Liver (tissue), 9 donors: Measurements from ENCODE around the gene PAN3. TPM values are rescaled to one million over a fixed set of nuclear protein-coding genes. Genes with fewer than 3 reads are reported as not detected.
"Not testable (repeated sequence)": the region's sequence is repeated elsewhere in the genome, so short reads cannot be mapped to it uniquely, and the experiment has no call there.

ENCODE experiments used
- DNase-seq: peaks from one replicate; pipeline ENCODE4 v3.0.0-alpha.2; 2017; ENCODE audit warnings: low spot score
- H3K27ac ChIP-seq, 2 donors: one replicate each; pipeline ENCODE4 v1.7.0; 2013; ENCODE audit warnings: inconsistent platforms in 2 of 2, low read length in 2 of 2, control low read depth in 1 of 2, low read depth in 1 of 2, mild to moderate bottlenecking in 1 of 2
- H3K27me3 ChIP-seq, 4 donors: one replicate each; pipeline versions ENCODE4 v1.6.1 to v1.7.0; 2013; ENCODE audit warnings: low read length in 3 of 4, inconsistent platforms in 1 of 4, mild to moderate bottlenecking in 1 of 4, moderate library complexity in 1 of 4; ENCODE audit not compliant: control insufficient read depth in 4 of 4, insufficient read depth in 4 of 4
- H3K36me3 ChIP-seq, 4 donors: one replicate each; pipeline versions ENCODE4 v1.6.1 to v1.7.0; 2013; ENCODE audit warnings: low read length in 3 of 4, mild to moderate bottlenecking in 3 of 4, low read depth in 1 of 4, moderate library complexity in 1 of 4; ENCODE audit not compliant: control insufficient read depth in 4 of 4, insufficient read depth in 3 of 4
- H3K4me1 ChIP-seq, 4 donors: one replicate each; pipeline versions ENCODE4 v1.6.1 to v1.7.0; 2013; ENCODE audit warnings: low read length in 3 of 4, mild to moderate bottlenecking in 3 of 4, moderate library complexity in 1 of 4; ENCODE audit not compliant: control insufficient read depth in 4 of 4, insufficient read depth in 4 of 4
- H3K4me3 ChIP-seq, 3 donors: one replicate each; pipeline versions ENCODE4 v1.6.1 to v1.7.0; 2013; ENCODE audit warnings: low read length in 3 of 3, control low read depth in 1 of 3, low read depth in 1 of 3, mild to moderate bottlenecking in 1 of 3
- H3K9ac ChIP-seq, 2 donors: one replicate each; pipeline ENCODE4 v1.7.0; 2013; ENCODE audit warnings: low read length in 2 of 2, mild to moderate bottlenecking in 2 of 2, moderate library complexity in 2 of 2, control low read depth in 1 of 2, low read depth in 1 of 2
- H3K9me3 ChIP-seq, 4 donors: one replicate each; pipeline versions ENCODE4 v1.6.1 to v1.7.0; 2013; ENCODE audit warnings: low read length in 3 of 4; ENCODE audit not compliant: control insufficient read depth in 4 of 4
- EGR1 ChIP-seq, 2 donors: IDR thresholded peaks; 2 replicates each; pipeline ENCODE4 v1.6.1; 2016 to 2018; ENCODE audit warnings: antibody characterized with exemption in 2 of 2, low read depth in 2 of 2
- FOXA1 ChIP-seq: IDR thresholded peaks from 2 replicates; pipeline ENCODE4 v1.6.1; 2016; ENCODE audit warnings: antibody characterized with exemption
- FOXA2 ChIP-seq: IDR thresholded peaks from 2 replicates; pipeline ENCODE4 v1.6.1; 2016; ENCODE audit warnings: antibody characterized with exemption
- GABPA ChIP-seq, 2 donors: IDR thresholded peaks in 1 of 2; conservative IDR thresholded peaks in 1 of 2; 2 replicates each; pipeline ENCODE4 v1.6.1; 2016; ENCODE audit warnings: antibody characterized with exemption in 2 of 2, mild to moderate bottlenecking in 1 of 2, moderate library complexity in 1 of 2
- HNF4A ChIP-seq, 2 donors: conservative IDR thresholded peaks; 2 replicates each; pipeline ENCODE4 v1.6.1; 2016; ENCODE audit warnings: antibody characterized with exemption in 2 of 2, mild to moderate bottlenecking in 2 of 2
- HNF4G ChIP-seq: IDR thresholded peaks from 2 replicates; pipeline ENCODE4 v1.6.1; 2016; ENCODE audit warnings: antibody characterized with exemption
- NR2F2 ChIP-seq: IDR thresholded peaks from 2 replicates; pipeline ENCODE4 v1.6.1; 2016; ENCODE audit warnings: antibody characterized with exemption
- RAD21 ChIP-seq, 2 donors: IDR thresholded peaks; 2 replicates each; pipeline ENCODE4 v1.6.1; 2016; ENCODE audit warnings: antibody characterized with exemption in 2 of 2, mild to moderate bottlenecking in 2 of 2
- SP1 ChIP-seq: IDR thresholded peaks from 2 replicates; pipeline ENCODE4 v1.6.1; 2018; ENCODE audit warnings: antibody characterized with exemption, mild to moderate bottlenecking
- YY1 ChIP-seq: IDR thresholded peaks from 2 replicates; pipeline ENCODE4 v1.6.1; 2016; ENCODE audit warnings: antibody characterized with exemption, mild to moderate bottlenecking
- WGBS: extraction: QIAGEN DNeasy Blood & Tissue Kit; methylation state at CpG from one replicate; pipeline ENCODE4 v1.1.7; 2013; 5-methylcytosine and 5-hydroxymethylcytosine counted together
- polyA plus RNA-seq, 2 donors: library from polyadenylated mRNA; stranded (reverse) in 1 of 2; unstranded in 1 of 2; fragments of 200-250 nt in 1 of 2; fragments of >200 nt in 1 of 2; fragmentation: Nextera tagmentation in 1 of 2; extraction: Ambion mirVana in 1 of 2; gene quantifications; one replicate each; pipeline versions ENCODE4 v1.2.1 to v1.2.3, GENCODE V29; 2013 to 2015
- total RNA-seq, 2 donors: library from RNA; depleted of rRNA; stranded (reverse); fragments of >200 nt; gene quantifications; one replicate each; pipeline ENCODE4 v1.2.3, GENCODE V29; 2014
- TF ChIP-seq, protein P1 (sequence below): IDR thresholded peaks from 2 replicates; pipeline ENCODE4 v1.6.1; 2016; ENCODE audit warnings: antibody characterized with exemption
- TF ChIP-seq, protein P2 (sequence below): IDR thresholded peaks from 2 replicates; pipeline ENCODE4 v1.6.1; 2016; ENCODE audit warnings: antibody characterized with exemption
- TF ChIP-seq, protein P3 (sequence below): IDR thresholded peaks from 2 replicates; pipeline ENCODE4 v1.6.1; 2016; ENCODE audit warnings: antibody characterized with exemption
- donor health status: healthy.
- donor health status: healthy.
- donor health status: healthy.
- donor health status: healthy.
- donor health status: healthy.

PAN3 gene
- total and polyA plus RNA-seq, 4 donors: 2.9 to 22.8 (median 11.6) TPM

DNA sequence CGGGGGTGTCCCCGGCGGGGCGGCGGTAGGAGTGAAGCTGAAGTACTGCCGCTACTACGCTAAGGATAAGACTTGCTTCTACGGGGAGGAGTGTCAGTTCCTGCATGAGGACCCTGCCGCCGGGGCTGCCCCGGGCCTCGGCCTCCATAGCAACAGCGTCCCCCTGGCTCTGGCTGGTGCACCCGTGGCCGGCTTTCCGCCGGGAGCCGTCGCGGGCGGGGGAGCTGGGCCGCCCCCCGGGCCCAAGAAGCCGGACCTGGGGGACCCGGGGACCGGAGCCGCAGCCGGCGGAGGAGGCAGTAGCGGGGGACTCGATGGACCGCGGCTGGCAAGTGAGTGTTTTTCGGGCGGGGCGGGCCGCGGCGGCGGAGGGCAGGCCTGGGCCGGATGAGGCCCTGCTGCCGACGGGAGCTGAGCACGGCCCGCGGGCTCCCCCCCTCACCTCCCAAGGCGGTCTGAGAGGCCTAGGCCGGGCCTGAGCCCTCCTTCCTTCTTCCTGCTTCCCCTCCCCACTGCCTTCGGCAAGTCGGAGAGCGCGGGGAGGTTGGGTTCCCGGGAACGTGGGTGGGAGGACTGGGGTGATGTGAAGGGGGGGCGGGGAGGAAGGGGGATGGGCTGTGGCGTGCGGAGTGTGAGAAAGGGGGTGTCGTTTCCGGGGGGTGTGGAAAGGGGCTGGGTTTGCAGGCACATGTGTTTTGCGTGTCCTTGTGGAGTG, 568 bp downstream of the PAN3 start:
- Histone ChIP-seq H3K4me3 (peak overlapping the region; percentile 62 to 99 (median 75)), H3K9me3 (no peaks in the 10 kb centered on the region), H3K27me3 (no peaks in the 10 kb centered on the region), H3K27ac (peak overlapping the region; percentile 97 to 99), H3K4me1 (peaks cover 7 to 20% (median 12%) of the 10 kb centered on the region in 4 donors), H3K9ac (peak overlapping the region; percentile 13 to 88), H3K36me3 (no peaks in the 10 kb centered on the region)
- DNase-seq: peak; percentile 86
- WGBS: under 1% methylated on average over 60 of the region's 60 CpGs
- TF ChIP-seq YY1 (peak; percentile 20), FOXA1 (no peak), GABPA (IDR thresholded peaks at IDR 0.05 in 1 of 2, conservative IDR thresholded peaks at IDR 0.05 in 1 of 2) (peak; percentile 16 to 70)

GRCh38 chr13:28140433-28141125, 2.2 kb downstream of the PAN3 start:
- TF ChIP-seq, protein P1, sequence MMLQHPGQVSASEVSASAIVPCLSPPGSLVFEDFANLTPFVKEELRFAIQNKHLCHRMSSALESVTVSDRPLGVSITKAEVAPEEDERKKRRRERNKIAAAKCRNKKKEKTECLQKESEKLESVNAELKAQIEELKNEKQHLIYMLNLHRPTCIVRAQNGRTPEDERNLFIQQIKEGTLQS: no peak
- TF ChIP-seq, protein P2, sequence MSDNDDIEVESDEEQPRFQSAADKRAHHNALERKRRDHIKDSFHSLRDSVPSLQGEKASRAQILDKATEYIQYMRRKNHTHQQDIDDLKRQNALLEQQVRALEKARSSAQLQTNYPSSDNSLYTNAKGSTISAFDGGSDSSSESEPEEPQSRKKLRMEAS: no peak
- no peak for TF ChIP-seq FOXA2
- TF ChIP-seq HNF4G: no peak
- TF ChIP-seq HNF4A (conservative IDR thresholded peaks at IDR 0.05): no peak
- TF ChIP-seq, protein P3, sequence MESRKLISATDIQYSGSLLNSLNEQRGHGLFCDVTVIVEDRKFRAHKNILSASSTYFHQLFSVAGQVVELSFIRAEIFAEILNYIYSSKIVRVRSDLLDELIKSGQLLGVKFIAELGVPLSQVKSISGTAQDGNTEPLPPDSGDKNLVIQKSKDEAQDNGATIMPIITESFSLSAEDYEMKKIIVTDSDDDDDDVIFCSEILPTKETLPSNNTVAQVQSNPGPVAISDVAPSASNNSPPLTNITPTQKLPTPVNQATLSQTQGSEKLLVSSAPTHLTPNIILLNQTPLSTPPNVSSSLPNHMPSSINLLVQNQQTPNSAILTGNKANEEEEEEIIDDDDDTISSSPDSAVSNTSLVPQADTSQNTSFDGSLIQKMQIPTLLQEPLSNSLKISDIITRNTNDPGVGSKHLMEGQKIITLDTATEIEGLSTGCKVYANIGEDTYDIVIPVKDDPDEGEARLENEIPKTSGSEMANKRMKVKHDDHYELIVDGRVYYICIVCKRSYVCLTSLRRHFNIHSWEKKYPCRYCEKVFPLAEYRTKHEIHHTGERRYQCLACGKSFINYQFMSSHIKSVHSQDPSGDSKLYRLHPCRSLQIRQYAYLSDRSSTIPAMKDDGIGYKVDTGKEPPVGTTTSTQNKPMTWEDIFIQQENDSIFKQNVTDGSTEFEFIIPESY: no peak
- no peak for TF ChIP-seq SP1
- no peak for TF ChIP-seq NR2F2
- no peak for TF ChIP-seq EGR1 (IDR thresholded peaks at IDR 0.05; ENCODE audit: low read depth in 2 of 2)
- TF ChIP-seq RAD21 (IDR thresholded peaks at IDR 0.05): no peak
- no peak for TF ChIP-seq FOXA1
- 76% methylated on average over 10 of the region's 10 CpGs for WGBS
- H3K27ac ChIP-seq: no peak overlapping the region
- DNase-seq: no peak
- H3K36me3 ChIP-seq: no peaks in the 10 kb centered on the region
- H3K27me3 ChIP-seq: no peaks in the 10 kb centered on the region
- H3K9ac ChIP-seq: no peak overlapping the region
- H3K9me3 ChIP-seq: no peaks in the 10 kb centered on the region
- H3K4me3 ChIP-seq: peak overlapping the region in 1 of 3 donors; percentile 99
- H3K4me1 ChIP-seq: peaks cover 7 to 29% (median 19%) of the 10 kb centered on the region in 4 donors

DNA sequence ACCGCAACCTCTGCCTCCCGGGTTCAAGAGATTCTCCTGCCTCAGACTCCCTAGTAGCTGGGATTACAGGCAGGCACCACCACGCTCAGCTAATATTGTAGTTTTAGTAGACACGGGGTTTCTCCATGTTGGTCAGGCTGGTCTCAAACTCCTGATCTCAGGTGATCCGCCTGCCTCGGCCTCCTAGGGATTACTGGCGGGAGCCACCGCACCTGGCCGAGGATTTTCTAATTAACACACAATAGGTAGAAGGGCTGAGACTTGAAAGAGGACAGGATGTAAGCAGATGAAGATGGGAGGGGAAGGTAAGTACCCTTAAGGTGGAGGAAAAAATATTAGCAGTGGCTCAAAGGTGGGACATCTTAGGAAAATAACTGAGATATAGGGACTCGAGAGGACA, 3.2 kb downstream of the PAN3 start:
- not testable (repeated sequence) for H3K4me3 ChIP-seq, H3K36me3 ChIP-seq, H3K27me3 ChIP-seq, H3K27ac ChIP-seq, H3K9me3 ChIP-seq, H3K9ac ChIP-seq, DNase-seq
- 90% methylated on average over 10 of the region's 10 CpGs for WGBS
- peaks cover 7 to 29% (median 20%) of the 10 kb centered on the region in 4 donors for H3K4me1 ChIP-seq
